Measurements from ENCODE around the gene MTG1.

The MTG1 gene

GRCh38 chr10:133452453-133452852 is 58.5 kb downstream of the MTG1 start:
- H3K4me3 ChIP-seq (replicated peaks; ENCODE audit: low read depth, low read length), result no peak overlapping the region
- no peak for DNase-seq (ENCODE audit: low read depth)
- TF ChIP-seq CTCF (IDR thresholded peaks at IDR 0.05; ENCODE audit: low read length, missing control alignments), result no peak

GRCh38 chr10:133453516-133454203 is 59.7 kb downstream of the MTG1 start, which contains the start of gene SCART1:
SCART1 (plus strand) TSS chr10:133453945; CDS start chr10:133453998, 53 bp downstream.
- no peak for DNase-seq (ENCODE audit: low read depth)

GRCh38 chr10:133454204-133454893 is 60.4 kb downstream of the MTG1 start:
- no peak for TF ChIP-seq CTCF (IDR thresholded peaks at IDR 0.05; ENCODE audit: low read length, missing control alignments)
- DNase-seq (ENCODE audit: low read depth), result no peak
- H3K4me3 ChIP-seq (replicated peaks; ENCODE audit: low read depth, low read length), result no peak overlapping the region

More at GRCh38 chr10:133453516-133454203, 59.7 kb downstream of the MTG1 start, which contains the start of gene SCART1:
- no peak for TF ChIP-seq CTCF (IDR thresholded peaks at IDR 0.05; ENCODE audit: low read length, missing control alignments)
- H3K4me3 ChIP-seq (replicated peaks; ENCODE audit: low read depth, low read length), result no peak within 1 kb of the TSS

- no peak overlapping the region for H3K4me3 ChIP-seq (replicated peaks; ENCODE audit: low read depth, low read length)
- no peak for TF ChIP-seq CTCF (IDR thresholded peaks at IDR 0.05; ENCODE audit: low read length, missing control alignments)
- DNase-seq (ENCODE audit: low read depth), result no peak
These were observed 61.2 kb downstream of the MTG1 start for GRCh38 chr10:133455196-133455595.

- no peak for DNase-seq (ENCODE audit: low read depth)
- H3K4me3 ChIP-seq (replicated peaks; ENCODE audit: low read depth, low read length), result no peak overlapping the region
- TF ChIP-seq CTCF (IDR thresholded peaks at IDR 0.05; ENCODE audit: low read length, missing control alignments), result no peak
These were observed 61.7 kb downstream of the MTG1 start for GRCh38 chr10:133455611-133456031.

- H3K4me3 ChIP-seq (replicated peaks; ENCODE audit: low read depth, low read length), result no peak overlapping the region
- no peak for DNase-seq (ENCODE audit: low read depth)
- no peak for TF ChIP-seq CTCF (IDR thresholded peaks at IDR 0.05; ENCODE audit: low read length, missing control alignments)
These were observed 62.3 kb downstream of the MTG1 start for GRCh38 chr10:133456041-133456951.

All from fibroblast of pulmonary artery (primary cell).